SK-MEL-5 (cell line): ENCODE results near the gene PNLDC1. TPM values are rescaled to one million over a fixed set of nuclear protein-coding genes. Genes with fewer than 3 reads are reported as not detected.

Source experiments
- DNase-seq: peaks from one replicate; pipeline ENCODE4 v3.0.0-alpha.2; 2016; ENCODE audit warnings: low read depth, low spot score
- in situ Hi-C: cut with HindIII; loops from 2 replicates; pipeline ENCODE4 v1.10.0; 2016; ENCODE audit warnings: low sequenced_read_pairs, high pct_unique_total_duplicates, low pct_unique_long_range_greater_than_20kb
- polyA plus RNA-seq, 2 experiments: library from polyadenylated mRNA; depleted of rRNA; stranded (reverse); fragments of >200 nt; gene quantifications; 2 replicates each; pipeline ENCODE4 v1.2.3, GENCODE V29; 2015
- total RNA-seq: library from RNA; depleted of rRNA; stranded (reverse); fragments of >200 nt; shearing (Covaris generic); gene quantifications from 2 replicates; pipeline ENCODE4 v1.2.3, GENCODE V29; 2014; rRNA removed

PNLDC1 gene
- 0.05 TPM in 1 of 2 replicates, not detected in the other for total RNA-seq
- not detected in 2 replicates for polyA plus RNA-seq (2015; cell fraction: cytosol; rRNA removed)
- polyA plus RNA-seq (2015; cell fraction: nucleus; rRNA removed) = 0.39 TPM in 1 of 2 replicates, not detected in the other

- in situ Hi-C loops = no loop called here
- DNase-seq = no peak
Measured at GRCh38 chr6:159800141-159800865, at the start of gene PNLDC1. PNLDC1 (plus strand) TSS chr6:159800276; CDS start chr6:159800308, 32 bp downstream.

DNA sequence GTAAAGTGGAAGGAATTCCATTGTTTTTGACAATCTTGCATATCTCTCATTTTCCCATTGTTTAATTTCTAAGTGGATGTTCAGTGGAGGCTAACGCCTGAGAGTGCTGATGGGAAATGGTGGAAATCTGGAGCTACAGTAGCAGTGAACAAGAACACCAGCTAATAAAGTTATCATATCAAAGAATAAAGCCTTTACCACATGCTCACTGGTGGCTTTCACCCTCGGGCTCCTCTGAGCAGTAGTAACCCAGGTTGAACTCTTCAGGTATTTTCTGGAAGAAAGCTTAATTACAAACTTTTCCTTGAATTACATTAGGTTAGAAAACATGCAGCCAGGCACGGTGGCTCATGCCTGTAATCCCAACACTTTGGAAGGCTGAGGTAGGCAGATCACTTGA lies 48.6 kb upstream of the PNLDC1 start:
- no peak for DNase-seq
- in situ Hi-C loops = no loop called here

- in situ Hi-C loops = no loop called here
- no peak for DNase-seq
Measured at GRCh38 chr6:159753081-159753872, 46.8 kb upstream of the PNLDC1 start.

DNA sequence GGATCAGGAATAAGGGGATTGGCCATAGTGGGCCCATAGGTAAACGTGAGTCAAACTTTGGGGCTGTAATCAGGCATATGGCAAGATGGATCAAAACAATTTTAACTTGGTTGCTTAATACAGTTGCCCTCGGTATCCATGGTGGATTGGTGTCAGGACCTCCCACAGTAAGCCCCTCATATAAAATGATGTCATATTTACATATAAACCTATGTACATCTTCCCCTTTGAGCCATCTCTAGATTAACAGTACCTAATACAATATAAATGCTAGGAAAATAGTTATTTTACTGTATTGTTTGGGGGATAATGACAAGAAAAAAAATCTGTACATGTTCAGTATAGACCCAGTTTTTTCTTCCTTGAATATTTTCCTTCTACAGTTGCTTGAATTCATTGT lies 45.7 kb upstream of the PNLDC1 start:
- DNase-seq = no peak
- in situ Hi-C loops = no loop called here

GRCh38 chr6:159754959-159755914 lies 44.8 kb upstream of the PNLDC1 start:
- in situ Hi-C loops = no loop called here
- no peak for DNase-seq

- no peak for DNase-seq
- in situ Hi-C loops = no loop called here
Measured at GRCh38 chr6:159756508-159756907, 43.6 kb upstream of the PNLDC1 start.

DNA sequence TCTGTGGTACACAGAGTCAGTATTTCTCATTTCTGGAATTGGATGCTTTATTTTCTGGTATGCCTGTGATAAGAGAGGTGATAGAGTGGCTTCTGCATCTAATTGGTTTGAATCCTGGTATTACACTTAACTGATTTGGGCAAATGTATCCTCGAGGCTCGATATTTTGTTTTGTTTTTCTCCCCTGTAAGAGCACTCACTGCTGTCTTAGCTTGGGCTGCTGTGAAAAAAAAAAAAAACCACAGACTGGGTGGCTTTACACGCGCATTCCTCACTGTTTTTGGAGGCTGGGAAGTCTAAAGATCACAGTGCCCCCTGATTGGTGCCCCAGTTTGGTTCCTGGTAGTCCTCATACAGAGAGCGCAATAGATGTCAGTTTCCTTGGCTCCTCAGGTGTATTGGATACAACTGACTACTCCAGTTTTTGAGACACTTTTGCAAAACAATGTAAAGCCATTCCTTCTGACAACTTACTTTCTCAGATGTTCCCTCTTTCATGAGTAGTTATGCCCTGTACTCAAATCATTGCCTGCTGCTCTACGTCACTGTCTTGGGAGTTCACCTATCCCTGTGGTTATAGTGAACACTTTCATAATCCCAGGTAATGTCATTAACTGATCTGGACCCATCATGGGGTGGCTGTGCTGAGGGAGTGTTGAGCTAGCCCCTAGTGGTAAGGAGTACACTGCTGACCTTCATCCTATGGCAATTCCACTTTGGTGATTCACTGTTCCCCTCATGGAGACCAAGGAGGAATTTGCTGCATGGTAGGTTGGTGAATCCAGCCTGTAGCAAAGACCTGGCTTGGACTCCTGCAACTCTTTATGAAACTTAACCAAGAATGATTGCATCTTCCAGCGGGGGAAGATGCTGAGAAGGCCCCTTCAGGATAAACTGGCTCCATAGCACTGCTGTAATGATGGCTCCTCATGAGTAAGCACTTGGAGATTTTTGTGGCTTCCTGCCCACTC lies 41.8 kb upstream of the PNLDC1 start:
- in situ Hi-C loops = no loop called here
- peak; percentile 9 for DNase-seq

DNA sequence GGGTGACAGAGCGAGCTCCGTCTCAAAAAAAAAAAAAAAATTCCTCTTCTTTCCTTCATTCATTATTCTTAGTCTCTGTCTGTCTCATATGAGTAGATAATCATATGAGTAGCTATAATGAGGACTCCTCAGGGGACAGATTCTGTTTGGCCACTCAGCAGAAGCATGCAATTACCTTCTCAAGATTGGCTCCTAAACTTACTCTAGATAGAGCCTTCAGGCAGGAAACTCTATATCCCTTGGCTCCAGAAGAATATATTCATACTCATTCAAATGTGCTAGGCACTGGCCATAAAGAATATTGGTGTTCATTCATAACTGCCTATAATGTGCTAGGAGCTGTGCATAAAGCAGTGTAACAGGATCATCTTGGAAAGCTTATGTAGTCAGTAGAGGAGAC lies 40.4 kb upstream of the PNLDC1 start:
- in situ Hi-C loops = no loop called here
- DNase-seq = no peak

DNA sequence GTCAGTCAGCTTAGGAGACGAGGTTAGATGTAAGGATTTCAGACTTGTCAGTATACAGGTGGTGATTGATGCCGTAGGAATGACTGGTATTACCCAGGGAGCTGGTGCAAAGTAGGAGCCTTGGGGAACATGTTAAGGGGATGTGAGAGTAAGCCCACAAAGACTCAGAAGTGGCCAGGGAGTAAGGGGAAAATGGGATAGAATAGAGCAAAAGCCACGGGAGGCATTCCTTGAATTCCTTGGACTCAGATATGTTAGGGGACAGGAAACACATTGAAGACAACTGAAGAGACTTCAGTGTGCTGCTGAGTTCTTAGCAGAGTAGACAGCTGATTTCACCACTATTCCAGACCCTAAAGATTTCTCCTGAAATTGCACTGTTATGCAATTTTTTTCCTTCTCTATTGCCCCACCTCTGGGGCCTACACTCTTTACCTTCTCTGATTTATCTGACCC lies 39.4 kb upstream of the PNLDC1 start:
- DNase-seq = peak; percentile 39
- in situ Hi-C loops = no loop called here

GRCh38 chr6:159761129-159761872 lies 38.8 kb upstream of the PNLDC1 start:
- DNase-seq = peak; percentile 4
- in situ Hi-C loops = no loop called here

- in situ Hi-C loops = no loop called here
- DNase-seq = peak; percentile 89
Measured at GRCh38 chr6:159761873-159762680, 38.0 kb upstream of the PNLDC1 start, which contains the start of gene ACAT2. ACAT2 (plus strand) TSS chr6:159762045; CDS start chr6:159762088, 43 bp downstream.

- DNase-seq = no peak
- in situ Hi-C loops = no loop called here
Measured at GRCh38 chr6:159762681-159763293, 37.3 kb upstream of the PNLDC1 start.

DNA sequence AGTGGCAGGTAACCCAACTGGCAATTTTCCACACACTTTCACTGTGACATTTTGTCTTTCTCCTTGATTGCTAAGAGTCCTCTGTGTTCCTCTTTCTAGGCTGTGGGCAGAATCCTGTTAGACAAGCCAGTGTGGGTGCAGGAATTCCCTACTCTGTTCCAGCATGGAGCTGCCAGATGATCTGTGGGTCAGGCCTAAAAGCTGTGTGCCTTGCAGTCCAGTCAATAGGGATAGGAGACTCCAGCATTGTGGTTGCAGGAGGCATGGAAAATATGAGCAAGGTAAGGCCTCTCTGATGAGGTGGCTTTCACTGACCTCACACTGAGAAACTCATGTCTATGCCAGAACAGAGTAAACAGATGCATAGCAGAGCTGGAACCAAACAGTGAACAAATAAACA lies 33.2 kb upstream of the PNLDC1 start:
- in situ Hi-C loops = no loop called here

GRCh38 chr6:159769470-159769869 lies 30.6 kb upstream of the PNLDC1 start:
- in situ Hi-C loops = no loop called here
- DNase-seq = no peak

More for the DNA sequence above, 33.2 kb upstream of the PNLDC1 start:
- no peak for DNase-seq

GRCh38 chr6:159772196-159772595 lies 27.9 kb upstream of the PNLDC1 start:
- in situ Hi-C loops = no loop called here
- no peak for DNase-seq
